ENCODE results near the gene NDST4.

DNA sequence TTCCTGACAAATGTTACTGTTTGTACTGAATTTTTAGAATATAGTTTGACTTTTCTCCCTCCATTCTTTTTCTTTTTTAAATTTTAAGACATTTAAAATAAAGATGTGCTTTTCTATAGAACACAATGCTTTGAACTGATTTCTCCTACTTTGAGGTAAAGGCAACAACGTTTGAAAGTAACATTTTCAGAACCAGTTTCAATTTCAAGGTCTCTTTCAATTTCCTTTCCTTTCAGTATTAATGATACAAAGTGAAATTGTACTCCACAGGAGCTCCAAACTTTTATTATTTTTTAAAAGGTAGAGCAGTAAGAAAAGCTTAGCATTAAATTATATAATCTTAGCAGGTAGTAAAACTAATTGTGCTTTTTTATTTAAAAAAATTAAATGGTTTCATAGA is 54.9 kb downstream of the NDST4 start:
- TF ChIP-seq, protein P1, sequence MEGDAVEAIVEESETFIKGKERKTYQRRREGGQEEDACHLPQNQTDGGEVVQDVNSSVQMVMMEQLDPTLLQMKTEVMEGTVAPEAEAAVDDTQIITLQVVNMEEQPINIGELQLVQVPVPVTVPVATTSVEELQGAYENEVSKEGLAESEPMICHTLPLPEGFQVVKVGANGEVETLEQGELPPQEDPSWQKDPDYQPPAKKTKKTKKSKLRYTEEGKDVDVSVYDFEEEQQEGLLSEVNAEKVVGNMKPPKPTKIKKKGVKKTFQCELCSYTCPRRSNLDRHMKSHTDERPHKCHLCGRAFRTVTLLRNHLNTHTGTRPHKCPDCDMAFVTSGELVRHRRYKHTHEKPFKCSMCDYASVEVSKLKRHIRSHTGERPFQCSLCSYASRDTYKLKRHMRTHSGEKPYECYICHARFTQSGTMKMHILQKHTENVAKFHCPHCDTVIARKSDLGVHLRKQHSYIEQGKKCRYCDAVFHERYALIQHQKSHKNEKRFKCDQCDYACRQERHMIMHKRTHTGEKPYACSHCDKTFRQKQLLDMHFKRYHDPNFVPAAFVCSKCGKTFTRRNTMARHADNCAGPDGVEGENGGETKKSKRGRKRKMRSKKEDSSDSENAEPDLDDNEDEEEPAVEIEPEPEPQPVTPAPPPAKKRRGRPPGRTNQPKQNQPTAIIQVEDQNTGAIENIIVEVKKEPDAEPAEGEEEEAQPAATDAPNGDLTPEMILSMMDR (IDR thresholded peaks at IDR 0.05), result no peak
- TF ChIP-seq EP300 (IDR thresholded peaks at IDR 0.05) (no peak), POLR2AphosphoS5 (IDR thresholded peaks at IDR 0.05) (no peak)
